GM23248 (cell line): Measurements from ENCODE around the gene ATP10A.

Experiments
- EZH2 ChIP-seq: fragments of 200-600 bp; sonication (generic); IDR thresholded peaks from 2 replicates; pipeline ENCODE4 v1.6.1; 2018; ENCODE audit warnings: antibody characterized with exemption, mild to moderate bottlenecking; ENCODE audit not compliant: insufficient read depth, poor library complexity, severe bottlenecking
- EZH2phosphoT487 ChIP-seq: fragments of 200-600 bp; sonication (generic); IDR thresholded peaks from 2 replicates; pipeline ENCODE4 v1.6.1; 2018; ENCODE audit warnings: antibody characterized with exemption, moderate library complexity, mild to moderate bottlenecking, low read depth; ENCODE audit not compliant: insufficient read depth

DNA sequence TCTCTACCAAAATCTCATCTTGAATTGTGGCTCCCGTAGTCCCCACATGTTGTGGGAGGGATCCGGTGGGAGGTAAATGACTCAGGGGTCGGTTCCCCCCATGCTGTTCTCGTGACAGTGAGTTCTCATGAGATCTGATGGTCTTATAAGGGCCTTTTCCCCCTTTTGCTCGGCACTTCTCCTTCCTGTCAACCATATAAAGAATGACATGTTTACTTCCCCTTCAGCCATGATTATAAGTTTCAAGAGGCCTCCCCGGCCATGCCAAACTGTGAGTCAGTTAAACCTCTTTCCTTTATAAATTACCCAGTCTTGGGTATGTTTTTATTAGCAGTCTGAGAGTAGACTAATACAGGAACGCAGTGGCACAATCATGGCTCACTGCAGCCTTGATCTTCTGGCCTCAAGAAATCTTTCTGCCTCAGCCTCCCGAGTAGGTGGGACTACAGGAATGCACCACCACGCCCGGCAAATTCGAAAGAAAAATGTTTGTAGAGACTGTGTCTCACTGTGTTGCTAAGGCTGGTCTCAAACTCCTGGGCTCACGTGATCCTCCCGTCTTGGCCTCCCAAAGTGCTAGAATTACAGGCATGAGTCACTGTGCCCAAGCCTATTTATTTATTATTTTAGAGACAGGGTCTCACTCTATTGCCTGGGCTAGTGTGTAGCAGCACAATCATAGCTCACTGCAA lies 101.0 kb downstream of the ATP10A start:
- TF ChIP-seq EZH2: no peak
- TF ChIP-seq EZH2phosphoT487: no peak
